GM19455 (cell line): ENCODE results near the gene TRPM3.
"Not testable (repeated sequence)": the region's sequence is repeated elsewhere in the genome, so short reads cannot be mapped to it uniquely, and the experiment has no call there.

Source experiments
- ATAC-seq: cut with Tn5 transposase; IDR thresholded peaks from one replicate; pipeline ENCODE4 v1.9.1; 2021; ENCODE audit not compliant: unreplicated experiment

The TRPM3 gene

DNA sequence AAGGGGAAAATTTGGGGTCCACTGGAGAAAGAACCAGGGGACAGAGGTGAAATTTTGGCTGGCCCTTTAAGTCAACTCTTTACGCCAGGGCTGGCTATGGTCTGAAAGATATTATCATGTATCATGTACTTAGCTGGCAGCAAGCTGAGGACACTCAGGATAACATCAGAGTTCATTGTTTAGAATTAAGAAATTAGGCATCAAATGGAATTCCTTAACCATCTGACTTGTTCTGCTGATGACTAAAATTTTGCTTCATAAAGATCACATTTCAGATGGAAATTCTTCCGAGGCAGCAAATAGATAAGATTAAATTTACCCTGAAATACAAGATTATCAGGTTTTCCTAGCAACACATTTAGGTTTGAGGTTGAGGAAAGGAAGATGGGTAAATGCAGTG, 437.6 kb downstream of the TRPM3 start:
- ATAC-seq: no peak

DNA sequence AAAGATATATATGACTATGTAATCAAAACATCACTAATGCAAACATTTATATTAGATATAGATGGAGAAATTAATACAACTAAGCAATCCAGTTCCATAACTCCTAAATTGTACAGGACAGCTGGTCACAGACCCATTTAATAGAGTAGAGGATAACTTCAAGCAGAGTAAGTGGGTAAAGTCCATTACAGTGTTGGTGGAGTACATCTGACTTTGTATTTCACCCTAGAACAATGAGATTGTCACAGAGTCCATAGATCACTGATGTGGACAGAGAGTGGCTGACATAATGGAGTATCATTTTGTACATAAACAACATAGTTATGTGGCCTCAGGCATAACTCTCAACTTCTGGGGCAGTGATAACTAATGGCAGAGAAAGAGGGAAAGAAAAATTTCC, 439.1 kb downstream of the TRPM3 start:
- ATAC-seq: no peak

DNA sequence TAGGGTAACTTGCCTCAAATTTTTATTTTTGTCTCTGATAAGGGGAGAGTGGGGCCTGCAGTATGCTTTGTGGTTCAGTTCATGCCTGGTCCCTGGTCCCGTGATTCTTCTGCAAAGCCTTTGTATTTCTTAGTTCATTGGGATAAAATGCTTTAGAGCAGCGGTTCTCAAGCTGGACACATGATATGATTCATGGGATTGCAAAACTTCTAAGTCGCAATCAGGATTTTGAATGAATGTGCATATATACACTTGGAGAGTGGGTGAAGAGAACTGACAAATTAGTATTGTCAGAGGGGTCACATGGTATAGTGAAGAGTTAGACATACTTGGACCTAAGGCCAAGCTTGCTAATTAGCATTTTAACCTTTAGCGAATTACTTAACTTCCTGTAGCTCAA, 441.6 kb downstream of the TRPM3 start:
- no peak for ATAC-seq

DNA sequence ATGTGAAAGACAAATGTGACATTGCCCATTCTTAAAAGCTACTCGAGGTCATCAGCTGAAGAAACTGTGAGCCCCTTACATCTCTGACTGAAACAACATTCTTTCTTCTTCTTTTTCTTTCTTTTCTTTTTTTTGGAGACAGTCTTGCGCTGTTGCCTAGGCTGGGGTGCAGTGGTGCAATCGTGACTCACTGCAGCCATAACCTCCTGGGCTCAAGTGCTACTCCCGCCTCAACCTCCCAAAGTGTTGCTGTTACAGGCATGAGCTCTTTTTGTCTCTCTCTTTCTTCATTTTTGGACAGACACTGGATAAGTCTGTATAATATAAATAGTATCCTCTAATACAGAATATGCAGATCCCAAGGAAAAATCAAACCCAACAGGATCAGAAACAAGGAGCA, 443.3 kb downstream of the TRPM3 start:
- no peak for ATAC-seq

DNA sequence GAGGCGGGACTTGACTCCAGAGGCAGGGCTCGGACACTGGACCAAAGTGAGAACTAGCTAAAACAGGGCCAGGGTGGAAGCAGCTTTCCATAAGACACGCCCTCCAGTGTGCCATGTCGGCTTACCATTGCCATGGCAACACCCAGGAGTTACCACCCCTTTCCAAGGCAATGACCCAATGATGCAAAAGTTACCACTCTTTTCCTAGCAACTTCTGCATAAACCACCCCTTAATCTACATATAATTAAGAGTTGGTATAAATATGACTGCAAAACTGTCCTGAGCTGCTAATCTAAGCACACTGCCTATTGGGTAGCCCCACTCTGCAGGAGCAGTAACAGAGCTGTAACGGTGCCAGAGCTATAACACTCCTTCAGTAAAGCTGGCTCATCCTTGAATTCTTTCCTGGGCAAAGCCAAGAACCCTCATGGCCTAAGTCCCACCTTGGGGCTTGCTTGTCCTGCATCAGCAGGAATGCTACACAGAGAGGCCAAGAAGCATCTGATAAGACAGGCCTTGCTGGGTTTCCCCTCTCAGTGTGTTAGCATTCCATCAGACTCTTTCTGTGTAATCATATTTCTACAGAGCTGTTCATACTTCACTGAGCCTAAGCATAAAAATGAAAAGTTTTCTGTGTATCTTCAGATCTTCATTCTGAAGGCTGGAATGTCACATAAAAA, 444.2 kb downstream of the TRPM3 start:
- no peak for ATAC-seq

DNA sequence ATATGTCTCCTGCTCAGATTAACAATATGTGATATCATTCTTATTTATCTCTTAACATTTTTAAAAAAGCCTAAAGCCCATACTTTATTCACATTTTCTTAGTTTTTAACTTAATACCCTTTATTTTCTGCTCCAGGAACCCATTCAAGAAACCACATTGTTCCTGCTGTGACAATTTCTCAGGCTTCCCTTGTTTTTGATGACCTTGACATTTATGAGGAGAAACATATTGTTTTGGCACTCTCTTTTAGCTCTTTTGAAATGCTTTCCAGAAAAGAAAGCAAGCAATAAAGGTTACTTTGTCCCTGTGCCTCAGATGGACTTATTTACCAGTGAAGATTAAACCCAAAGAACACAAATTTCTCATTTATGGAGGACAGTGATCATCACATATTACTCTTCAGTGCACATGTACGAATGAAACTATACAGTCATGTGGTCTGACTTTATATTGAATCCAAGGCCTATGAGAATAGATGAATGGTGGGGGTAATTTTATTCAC, 445.5 kb downstream of the TRPM3 start:
- ATAC-seq: no peak

DNA sequence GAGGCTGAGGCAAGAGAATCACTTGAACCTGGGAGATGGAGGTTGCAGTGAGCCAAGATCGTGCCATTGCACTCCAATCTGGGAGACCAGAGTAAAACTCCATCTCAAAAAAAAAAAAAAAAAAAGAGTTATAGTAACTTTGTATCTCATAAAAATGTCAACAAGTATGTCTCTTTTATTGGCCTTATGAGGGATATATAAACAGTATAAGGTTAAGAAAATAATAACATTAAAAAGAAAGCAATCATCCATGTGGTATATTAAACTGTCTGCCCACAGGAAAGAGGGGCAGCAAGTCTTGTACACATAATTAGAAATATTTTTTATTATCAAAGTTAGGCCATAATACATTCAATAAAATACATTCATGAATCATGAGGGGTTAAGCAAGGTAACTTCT, 447.6 kb downstream of the TRPM3 start:
- ATAC-seq: no peak

DNA sequence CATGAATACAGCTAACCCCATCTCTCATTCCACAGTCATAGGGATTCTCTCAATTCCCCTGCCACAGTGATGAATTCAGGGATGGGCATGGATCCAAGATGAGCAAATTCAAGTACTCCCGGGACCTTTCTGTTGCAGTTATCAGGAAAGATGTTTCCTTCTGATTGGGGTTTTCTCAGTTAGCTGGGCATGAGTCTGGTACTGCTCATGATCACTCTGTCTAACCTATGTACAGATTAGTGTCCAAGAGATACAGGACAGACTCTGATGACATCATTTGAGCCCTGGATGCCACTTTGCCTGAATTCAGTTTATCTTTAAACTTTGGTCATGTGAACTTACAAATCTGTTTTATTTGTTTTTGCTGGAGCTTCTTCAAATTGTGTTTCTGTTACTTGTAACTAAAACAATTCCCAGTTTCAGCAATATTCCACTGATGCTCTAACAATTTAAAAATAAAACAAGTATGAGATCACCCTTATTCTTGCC, 449.2 kb downstream of the TRPM3 start:
- ATAC-seq: no peak

DNA sequence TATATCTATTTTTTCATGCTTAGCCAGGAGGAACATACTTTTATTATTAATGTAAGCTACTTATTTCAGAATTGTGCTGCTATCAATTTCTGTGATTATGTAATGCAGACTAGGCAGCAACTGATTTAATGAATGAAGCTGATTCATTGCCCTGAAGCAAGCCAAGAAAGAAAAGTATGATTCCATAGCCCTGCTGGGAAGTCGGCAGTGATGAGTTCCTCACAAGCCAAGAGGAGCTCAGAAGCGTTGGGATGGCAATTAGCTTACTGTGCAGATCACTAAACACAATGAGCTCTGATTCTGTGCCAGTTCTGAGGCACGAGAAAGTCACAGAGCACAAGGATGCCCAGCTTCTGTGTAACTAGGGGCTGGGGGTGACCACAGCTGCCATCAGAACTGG, 452.7 kb downstream of the TRPM3 start:
- ATAC-seq: no peak

DNA sequence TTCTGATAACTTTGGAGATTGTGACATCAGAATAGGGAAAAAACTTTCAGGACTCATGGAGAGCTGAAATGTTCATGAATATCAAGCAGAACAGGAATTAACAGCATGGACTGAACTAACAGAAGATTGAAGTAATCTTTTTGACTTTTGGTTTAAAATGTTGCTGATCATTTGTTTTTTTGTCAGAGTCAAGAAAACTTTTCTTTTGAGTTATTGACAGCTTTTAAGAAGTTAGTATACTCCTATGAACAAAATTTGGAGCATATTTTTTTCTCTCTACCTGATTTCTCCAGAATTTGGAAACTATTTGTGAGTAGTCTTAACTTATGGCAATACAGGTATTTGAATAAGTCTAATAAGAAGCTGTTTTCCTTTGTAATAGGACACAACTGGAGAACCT, 462.7 kb downstream of the TRPM3 start:
- ATAC-seq: no peak

DNA sequence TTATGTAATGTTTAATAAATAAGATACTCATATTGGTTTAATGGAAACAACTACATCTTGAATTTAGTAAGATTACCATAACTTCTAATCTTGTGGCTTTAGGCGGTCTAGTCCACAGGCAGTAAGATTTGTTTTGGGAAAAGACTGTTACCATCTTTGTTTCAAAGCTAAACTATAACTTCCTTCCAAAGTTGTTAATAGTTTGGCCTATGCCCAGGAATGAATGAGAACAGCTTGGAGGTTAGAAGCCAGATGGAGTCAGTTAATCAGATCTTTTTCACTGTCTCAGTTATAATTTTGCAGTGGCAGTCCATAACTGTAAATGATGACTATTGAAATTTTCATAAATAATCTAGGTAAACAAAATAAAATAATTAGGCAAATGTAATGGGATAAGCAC, 465.1 kb downstream of the TRPM3 start:
- ATAC-seq: no peak

DNA sequence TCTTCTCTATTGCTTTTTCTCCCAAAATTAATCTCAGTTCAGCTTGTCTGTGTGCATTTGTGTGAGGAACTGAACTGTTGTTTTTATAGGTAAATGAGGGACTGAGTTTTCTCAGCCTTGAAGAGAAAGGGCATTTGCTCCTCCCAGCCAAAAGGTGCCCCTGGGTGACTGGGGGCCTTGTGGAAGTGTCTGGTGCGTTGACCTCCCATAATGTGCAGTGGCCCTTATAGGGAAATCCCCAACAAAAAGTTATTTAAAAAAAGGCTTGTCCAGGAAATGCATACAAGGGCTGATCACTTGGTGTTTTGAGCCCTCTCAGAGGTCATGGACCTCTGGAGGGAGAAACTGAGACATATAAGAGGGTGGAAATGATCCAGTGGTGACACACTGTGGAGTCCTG, 467.3 kb downstream of the TRPM3 start:
- ATAC-seq: no peak

DNA sequence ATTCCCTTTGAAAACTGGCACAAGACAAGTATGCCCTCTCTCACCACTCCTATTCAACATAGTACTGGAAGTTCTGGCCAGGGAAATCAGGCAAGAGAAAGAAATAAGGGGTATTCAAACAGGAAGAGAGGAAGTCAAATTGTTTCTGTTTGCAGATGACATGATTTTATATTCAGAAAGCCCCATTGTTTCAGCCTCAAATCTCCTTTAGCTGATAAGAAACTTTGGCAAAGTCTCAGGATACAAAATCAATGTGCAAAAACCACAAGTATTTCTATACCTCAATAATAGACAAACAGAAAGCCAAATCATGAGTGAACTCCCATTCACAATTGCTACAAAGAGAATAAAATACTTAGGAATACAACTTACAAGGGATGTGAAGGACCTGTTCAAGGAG, 476.8 kb downstream of the TRPM3 start:
- not testable (repeated sequence) for ATAC-seq

DNA sequence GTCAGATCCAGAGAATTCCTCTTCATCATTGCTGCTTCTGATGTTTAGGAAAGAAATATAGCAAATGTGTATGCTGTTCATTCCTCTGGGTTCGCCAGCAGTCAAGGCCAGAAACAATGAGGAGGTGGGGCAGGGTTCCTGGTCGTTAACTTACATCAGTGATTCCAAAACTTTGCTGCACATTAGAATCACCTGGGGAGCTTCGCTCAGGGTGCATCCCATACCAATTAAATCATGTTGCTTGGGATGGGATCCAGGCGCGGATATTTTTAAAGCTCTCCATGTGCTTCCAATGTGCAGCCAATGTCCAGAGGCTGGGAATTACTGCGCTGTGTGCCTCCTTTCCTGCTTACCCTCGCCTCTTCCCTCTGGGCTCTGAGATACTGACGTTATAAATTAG, 479.1 kb downstream of the TRPM3 start:
- ATAC-seq: no peak

DNA sequence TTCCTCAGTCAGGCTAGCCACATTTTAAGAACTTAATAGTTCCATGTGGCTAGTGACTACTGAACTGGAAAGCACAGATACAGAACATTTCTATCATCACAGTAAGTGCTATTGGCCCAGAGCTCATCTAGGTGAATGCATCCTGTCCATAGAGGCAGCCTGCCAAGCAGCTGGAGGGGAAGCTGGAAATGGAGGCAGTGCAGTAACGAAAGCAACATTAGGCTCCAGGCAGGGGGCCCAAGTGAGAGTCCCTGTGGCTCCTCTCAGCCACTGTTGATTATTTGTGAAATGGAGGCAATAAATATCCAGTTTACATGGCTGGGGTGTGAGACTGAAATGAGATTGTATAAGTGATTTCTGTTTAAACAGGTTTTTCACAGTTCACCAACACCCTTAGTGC, 479.8 kb downstream of the TRPM3 start:
- ATAC-seq: no peak

DNA sequence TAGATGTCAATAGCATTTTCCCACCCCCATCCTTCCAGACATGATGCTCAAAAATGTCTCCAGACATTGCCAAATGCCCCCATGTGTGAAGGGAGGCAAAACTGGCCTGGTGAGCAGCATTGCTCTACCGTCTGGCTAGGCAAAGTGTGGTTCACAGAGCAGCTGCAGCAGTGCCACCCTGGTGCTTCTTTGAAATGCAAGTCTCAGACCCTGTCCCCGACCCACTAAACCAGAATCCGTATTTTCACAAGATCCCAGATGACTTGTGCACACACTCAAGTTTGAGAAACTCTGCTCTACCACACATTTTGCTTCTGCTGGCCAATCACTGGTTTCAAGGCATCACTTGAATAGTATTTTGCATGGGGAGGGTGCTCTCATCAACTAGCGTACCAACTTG, 480.4 kb downstream of the TRPM3 start:
- ATAC-seq: no peak

DNA sequence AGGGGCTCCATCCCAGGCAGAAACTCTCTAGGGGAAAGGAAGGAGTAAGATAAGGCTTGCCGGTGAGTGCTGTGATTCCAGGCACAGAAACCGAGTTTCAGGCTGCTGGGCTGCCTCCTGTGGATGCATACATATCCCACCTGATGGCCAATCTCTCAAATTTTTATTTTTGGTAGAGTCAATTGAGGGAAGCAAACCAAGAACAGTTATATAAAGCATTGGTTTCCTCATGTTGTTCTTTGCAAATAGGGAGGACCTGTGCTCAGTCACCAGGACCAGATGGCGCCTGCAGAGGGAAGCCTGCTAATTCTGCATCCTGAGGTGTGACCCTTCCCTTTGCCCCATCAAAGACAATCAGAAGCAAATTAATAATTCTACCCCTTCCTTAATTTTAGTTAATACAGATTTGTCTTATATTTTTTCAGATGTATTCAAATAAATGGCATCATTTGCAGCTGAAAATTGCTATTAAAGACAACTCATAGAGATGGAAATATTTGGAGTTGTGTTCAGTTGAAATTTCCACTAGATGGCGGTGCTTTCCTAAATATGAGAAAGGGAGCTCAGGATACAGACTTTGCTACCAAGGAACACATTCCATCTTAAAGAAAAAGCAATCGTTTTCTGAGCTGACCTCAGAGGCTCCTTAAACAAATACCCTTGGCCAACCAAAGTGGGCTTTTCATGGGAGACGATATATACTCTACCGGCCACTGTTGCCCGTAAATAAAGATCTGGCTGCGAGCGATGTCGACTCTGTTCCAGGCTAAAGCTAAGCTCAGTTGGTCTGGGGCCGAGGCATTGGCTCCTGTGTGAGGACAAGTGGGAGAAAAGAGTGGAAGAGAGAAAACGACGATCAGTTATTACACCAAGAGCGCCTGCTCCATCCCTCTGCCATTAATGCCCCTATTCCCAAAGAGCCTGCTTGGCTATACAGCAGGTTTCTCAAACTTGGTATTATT, 481.3 kb downstream of the TRPM3 start:
- no peak for ATAC-seq

DNA sequence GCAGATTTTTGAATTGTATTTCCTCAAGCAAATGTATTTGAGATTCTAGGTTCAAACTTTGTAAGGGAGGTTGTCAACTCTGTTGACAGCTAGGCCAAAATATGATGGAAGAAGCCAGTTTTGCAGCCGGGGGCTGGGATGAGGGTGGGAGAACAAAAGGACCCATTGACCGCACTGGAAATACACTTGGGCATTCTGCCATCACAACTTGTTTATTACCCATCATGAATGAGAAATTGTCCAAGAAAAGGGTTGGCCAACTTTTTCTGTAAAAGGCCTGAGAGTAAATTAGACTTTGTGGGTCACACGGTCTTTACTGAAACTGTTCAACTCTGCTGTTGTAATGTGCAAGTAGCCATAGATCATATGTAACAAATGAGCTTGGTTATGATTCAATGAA, 485.6 kb downstream of the TRPM3 start:
- ATAC-seq: no peak

DNA sequence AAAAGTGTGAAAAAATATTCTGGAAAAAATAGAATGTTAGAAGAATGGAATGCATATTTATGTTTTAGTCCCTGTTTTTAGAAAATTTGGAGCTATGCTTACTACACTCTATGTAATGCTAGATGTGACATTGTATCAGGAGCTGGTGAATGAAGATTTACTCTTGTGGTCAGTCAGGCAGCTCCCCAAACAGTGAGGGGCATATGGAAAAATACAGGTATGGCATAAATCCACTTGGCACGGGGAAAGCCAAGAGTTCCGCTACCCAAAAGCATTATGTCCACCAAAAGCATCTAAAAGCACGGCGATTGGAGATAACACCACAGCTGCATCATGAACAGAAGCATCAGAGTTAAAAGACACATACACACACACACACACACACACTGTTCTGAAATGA, 486.7 kb downstream of the TRPM3 start:
- no peak for ATAC-seq

DNA sequence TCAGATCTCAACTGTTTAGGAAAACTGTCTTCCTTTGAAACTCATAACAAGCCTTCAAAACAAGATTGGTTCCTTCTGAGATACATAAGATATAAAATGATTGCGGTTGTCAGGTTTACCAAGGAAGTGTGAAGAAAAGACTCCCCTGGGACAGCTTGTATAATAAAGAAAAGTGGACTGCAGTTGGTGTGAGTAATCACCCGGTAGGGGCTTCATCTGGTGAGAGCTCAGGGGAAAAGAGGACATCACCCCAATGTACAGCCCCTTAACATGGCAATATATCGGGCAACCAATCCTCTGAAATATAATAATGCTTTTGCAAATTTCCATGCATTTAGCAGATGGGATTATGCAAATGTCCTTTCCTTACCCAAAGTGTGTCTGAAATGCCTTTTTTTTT, 490.4 kb downstream of the TRPM3 start:
- ATAC-seq: no peak

DNA sequence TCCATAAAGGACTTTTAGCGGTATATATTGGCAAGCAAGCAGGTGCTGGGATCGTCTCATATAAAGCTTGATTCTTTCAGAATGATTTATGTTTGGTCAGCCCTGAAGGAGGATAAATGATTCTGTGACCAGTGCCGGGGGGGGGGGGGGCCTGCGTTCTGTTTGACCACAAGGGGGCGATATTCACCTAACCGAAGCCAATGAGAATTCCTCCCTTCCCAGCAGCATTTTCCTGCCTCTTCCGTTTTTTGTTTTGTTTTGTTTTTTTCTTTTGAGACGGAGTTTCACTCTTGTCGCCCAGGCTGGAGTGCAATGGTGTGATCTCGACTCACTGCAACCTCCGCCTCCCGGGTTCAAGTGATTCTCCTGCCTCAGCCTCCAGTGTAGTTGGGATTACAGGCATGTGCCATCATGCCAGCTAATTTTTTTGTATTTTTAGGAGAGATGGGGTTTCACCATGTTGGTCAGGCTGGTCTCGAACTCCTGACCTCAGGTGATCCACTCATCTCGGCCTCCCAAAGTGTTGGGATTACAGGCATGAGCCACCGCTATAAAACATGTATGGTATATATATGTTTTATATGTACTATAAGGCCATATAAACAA, 492.2 kb downstream of the TRPM3 start:
- ATAC-seq: not testable (repeated sequence)

DNA sequence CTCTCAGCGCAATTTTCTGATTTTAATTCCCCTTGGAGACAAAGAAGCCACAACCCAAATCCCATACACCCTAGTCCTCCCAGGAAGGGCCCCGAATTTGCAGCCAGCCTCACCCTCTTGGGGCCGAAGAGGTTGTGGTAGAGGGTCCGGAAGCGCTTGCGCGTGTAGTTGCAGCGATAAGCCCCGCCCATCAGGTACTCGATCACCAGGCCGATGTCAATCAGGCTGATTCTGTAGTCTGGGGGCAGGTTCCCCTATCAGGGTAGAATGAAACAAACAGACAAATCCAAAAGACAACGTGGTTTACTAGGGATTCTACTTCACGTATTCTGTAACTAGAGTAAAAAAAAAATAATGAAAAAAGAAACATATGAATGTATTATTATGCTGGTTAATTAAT, 496.3 kb downstream of the TRPM3 start:
- ATAC-seq: no peak
